Smooth muscle cell of trachea (primary cell): Measurements from ENCODE around the gene KRTAP5-9. TPM values are rescaled to one million over a fixed set of nuclear protein-coding genes. Genes with fewer than 3 reads are reported as not detected.

Experiments
- total RNA-seq: library from RNA; depleted of rRNA; stranded (reverse); fragments of >200 nt; gene quantifications from 2 replicates; pipeline ENCODE4 v1.2.1, GENCODE V29; 2014

KRTAP5-9 gene
- not detected in 2 replicates for total RNA-seq

GRCh38 chr11:71548120-71548519 is at the start of gene KRTAP5-9:
TSS of gene KRTAP5-9 (plus strand) at chr11:71548420. CDS start at chr11:71548658, 238 bp downstream.

GRCh38 chr11:71526796-71527575 is 21.2 kb upstream of the KRTAP5-9 start, which contains the start of gene KRTAP5-7:
TSS of gene KRTAP5-7 (plus strand) at chr11:71527267. CDS start at chr11:71527301, 34 bp downstream.

GRCh38 chr11:71537977-71538665 is 10.1 kb upstream of the KRTAP5-9 start, which contains the start of gene KRTAP5-8:
TSS of gene KRTAP5-8 (plus strand) at chr11:71538025. CDS start at chr11:71538056, 31 bp downstream.

GRCh38 chr11:71565263-71565662 is 17.0 kb downstream of the KRTAP5-9 start, which contains the start of gene KRTAP5-10:
TSS of gene KRTAP5-10 (plus strand) at chr11:71565563. CDS start at chr11:71565588, 25 bp downstream.

GRCh38 chr11:71582309-71582895 is 34.2 kb downstream of the KRTAP5-9 start, which contains the start of gene KRTAP5-11:
TSS of gene KRTAP5-11 (minus strand) at chr11:71582875. CDS start at chr11:71582837, 38 bp downstream.

Other genes with a start within 250 kb of the KRTAP5-9 start
- 37.2 and 44.8 TPM in 2 replicates for gene DHCR7, start 100.0 kb upstream of the KRTAP5-9 start, total RNA-seq
- 63.7 and 126 TPM in 2 replicates for gene NADSYN1, start 95.2 kb upstream of the KRTAP5-9 start, total RNA-seq
- 0.17 TPM in 1 of 2 replicates, not detected in the other for gene KRTAP5-7, start 21.2 kb upstream of the KRTAP5-9 start, total RNA-seq
- not detected in 2 replicates for gene KRTAP5-8, start 10.4 kb upstream of the KRTAP5-9 start, total RNA-seq
- not detected in 2 replicates for gene KRTAP5-10, start 17.1 kb downstream of the KRTAP5-9 start, total RNA-seq
- not detected in 2 replicates for gene KRTAP5-11, start 34.5 kb downstream of the KRTAP5-9 start, total RNA-seq